Omental fat pad (tissue), 4 donors: ENCODE results near the gene NTNG1. TPM values are rescaled to one million over a fixed set of nuclear protein-coding genes. Genes with fewer than 3 reads are reported as not detected.

Experiments
- ATAC-seq: fragments of 150-250 bp; one replicate; pipeline ENCODE4 v1.9.1; 2016; ENCODE audit warnings: mild to moderate bottlenecking, moderate library complexity; ENCODE audit not compliant: low FRiP score
- DNase-seq: peaks from one replicate; pipeline ENCODE4 v3.0.0-alpha.2; 2019; ENCODE audit warnings: low spot score
- CTCF ChIP-seq, 3 donors: fragments of 450-650 bp; IDR thresholded peaks; one replicate each; pipeline ENCODE4 v1.5.1; 2016 to 2017; ENCODE audit warnings: antibody characterized with exemption in 3 of 3, mild to moderate bottlenecking in 3 of 3, moderate library complexity in 2 of 3
- total RNA-seq, 4 donors: library from RNA; depleted of rRNA; stranded (reverse); fragments of >200 nt; gene quantifications; one replicate each; pipeline ENCODE4 v1.1.0, GENCODE V29; 2016

NTNG1 gene
- total RNA-seq, 4 donors from 2014 or later = 1.3 to 28.5 (median 6.6) TPM

GRCh38 chr1:107299521-107299920, 158.7 kb downstream of the NTNG1 start:
- TF ChIP-seq CTCF (IDR thresholded peaks at IDR 0.05) = no peak
- DNase-seq (no peak), ATAC-seq (no peak)

GRCh38 chr1:107309962-107310361, 169.1 kb downstream of the NTNG1 start:
- DNase-seq = no peak
- no peak for TF ChIP-seq CTCF (IDR thresholded peaks at IDR 0.05)
- ATAC-seq = no peak

GRCh38 chr1:107315652-107316051, 174.8 kb downstream of the NTNG1 start:
- no peak for ATAC-seq
- no peak for TF ChIP-seq CTCF (IDR thresholded peaks at IDR 0.05)
- DNase-seq = no peak

- DNase-seq = no peak
- TF ChIP-seq CTCF (IDR thresholded peaks at IDR 0.05) = no peak
- ATAC-seq = no peak
Measured at GRCh38 chr1:107318932-107319331, 178.1 kb downstream of the NTNG1 start.

- no peak for ATAC-seq
- no peak for DNase-seq
- no peak for TF ChIP-seq CTCF (IDR thresholded peaks at IDR 0.05)
Measured at GRCh38 chr1:107323784-107324183, 182.9 kb downstream of the NTNG1 start.

- ATAC-seq (no peak), DNase-seq (no peak)
- TF ChIP-seq CTCF (IDR thresholded peaks at IDR 0.05) = no peak
Measured at GRCh38 chr1:107326824-107327445, 186.1 kb downstream of the NTNG1 start.

GRCh38 chr1:107327446-107327845, 186.6 kb downstream of the NTNG1 start:
- no peak for TF ChIP-seq CTCF (IDR thresholded peaks at IDR 0.05)
- ATAC-seq (no peak), DNase-seq (no peak)
